HG03060 (cell line): ENCODE measurements around the gene HIVEP3.

Experiments
- ATAC-seq: cut with Tn5 transposase; IDR thresholded peaks from one replicate; pipeline ENCODE4 v1.9.1; 2021; ENCODE audit warnings: low read depth, moderate number of reproducible peaks; ENCODE audit not compliant: unreplicated experiment

The HIVEP3 gene

DNA sequence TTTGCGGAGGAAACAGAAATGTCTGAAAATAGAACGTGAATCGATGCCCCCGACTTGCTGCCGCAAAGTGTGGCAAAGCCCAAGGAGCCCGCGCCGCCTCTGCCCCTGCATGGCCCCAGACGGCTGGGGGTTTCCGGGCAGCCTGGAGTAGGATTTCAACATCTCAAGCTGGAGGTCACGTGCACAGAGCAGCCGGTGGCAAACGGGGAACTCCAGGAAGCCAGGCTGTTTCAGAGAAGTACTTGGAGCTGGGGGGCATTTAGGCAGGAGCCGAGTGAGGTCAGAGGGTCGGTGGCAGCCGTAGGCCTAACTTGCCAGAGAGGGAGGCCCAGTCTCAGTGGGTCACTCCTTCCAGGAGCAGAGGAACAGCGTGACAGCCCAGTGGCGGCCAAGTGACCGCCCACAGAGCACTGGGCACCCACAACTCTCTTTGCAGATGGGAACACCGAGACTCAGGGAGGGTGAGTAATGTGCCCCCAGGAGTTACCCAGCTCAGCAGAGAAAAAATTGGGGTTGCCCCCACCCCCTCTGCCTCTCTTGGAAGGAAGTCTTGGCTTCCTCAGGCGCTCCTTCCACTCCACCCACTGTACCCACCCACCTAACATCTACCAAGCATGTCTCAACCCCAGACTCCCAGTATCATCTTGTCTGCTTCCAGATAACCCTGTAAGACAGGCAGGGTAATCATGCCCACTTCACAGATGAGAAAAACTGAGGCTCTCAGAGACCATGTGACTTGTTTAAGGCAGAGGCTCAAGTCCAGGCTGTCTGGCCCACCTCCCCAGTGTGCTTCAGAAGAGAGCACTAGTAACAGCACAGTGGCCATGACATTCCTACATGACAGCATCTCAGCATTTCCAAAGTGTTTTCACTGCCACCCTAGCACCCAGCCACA, 179.4 kb downstream of the HIVEP3 start:
- no peak for ATAC-seq

DNA sequence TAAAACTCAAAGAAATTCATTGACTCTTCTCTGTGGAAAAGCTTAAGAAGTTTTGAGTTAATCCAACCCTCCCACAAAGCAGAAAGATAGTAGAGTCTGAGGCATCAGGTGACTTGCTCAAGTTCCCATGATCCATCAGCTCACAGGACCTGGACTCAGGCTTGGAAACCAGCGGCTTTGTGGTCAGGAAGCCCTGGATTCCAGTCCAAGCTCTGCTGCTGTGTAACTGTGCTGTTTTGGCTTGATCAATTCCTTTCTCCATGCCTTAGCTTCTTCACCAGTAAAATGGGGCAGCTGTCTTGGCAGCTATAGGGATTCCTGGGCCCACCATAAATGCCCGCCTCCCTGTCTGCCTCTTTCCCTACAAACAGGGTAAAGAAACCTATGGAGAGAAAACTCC, 180.2 kb downstream of the HIVEP3 start:
- no peak for ATAC-seq

DNA sequence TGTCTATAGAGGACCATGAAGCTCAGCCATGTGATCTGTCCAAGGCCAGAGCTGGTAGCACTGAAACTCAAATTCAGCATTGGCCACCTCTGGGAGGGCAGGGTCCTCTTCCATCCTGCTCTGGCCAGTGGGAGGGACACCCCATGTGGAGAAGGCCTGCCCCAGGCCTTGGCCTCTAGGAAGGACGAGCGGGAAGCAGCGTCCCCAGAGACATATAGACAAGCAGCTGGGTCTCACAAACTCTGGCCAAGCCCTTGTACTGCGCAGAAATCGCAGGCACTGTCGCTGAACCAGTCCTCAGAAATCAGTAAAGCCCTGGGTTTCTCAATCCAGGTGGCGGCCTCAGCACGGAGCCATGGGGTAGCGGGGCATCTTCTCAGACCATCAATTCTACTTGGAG, 180.7 kb downstream of the HIVEP3 start:
- no peak for ATAC-seq

DNA sequence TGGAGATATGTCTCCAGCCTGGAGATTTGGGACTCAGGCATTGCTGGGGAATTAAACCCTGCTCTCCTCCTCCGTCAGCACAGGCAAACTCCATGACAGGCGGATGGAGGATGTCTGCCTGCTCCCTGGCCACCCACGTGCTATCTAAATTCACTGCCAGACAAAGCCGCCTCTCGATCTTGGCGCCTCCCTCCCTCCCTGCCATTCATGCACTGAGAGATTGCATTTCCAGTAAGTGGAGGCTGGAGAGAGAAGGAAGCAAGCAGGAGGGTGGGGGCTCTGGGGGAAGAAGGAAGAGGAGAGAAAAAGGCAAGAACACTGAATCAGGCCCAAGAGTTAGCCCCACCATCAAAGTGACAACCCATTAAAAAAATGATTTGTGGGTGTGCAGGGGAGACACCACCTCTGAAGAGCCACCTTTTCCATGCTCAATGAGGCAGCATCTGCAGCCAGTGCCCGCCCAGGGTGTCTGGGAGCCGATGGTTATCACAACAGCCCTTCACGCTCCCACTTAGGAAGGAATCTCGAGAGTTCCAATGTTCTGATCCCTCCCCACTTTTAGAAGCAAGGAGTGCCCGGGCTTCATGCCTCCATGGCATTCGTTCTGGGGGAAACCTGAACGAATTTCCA, 183.0 kb downstream of the HIVEP3 start:
- no peak for ATAC-seq

DNA sequence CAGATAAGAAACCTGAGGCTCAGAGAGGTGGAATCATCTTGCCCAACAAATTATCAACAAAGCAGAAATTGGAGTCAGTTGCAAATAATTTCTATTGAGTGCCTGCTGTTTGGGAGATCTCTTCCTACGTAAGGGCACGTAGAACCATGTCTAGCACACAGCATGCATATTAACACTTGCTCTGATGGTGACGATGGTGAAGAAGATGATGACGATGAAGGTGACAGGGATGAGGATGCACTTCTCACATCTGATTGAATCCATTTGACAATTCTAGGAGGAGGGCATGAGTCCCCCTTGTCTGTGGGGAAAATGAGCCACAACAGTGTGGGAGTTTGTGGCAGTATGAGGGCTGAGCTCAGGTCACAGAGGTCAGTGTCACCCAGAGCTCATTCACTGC, 183.6 kb downstream of the HIVEP3 start:
- no peak for ATAC-seq

DNA sequence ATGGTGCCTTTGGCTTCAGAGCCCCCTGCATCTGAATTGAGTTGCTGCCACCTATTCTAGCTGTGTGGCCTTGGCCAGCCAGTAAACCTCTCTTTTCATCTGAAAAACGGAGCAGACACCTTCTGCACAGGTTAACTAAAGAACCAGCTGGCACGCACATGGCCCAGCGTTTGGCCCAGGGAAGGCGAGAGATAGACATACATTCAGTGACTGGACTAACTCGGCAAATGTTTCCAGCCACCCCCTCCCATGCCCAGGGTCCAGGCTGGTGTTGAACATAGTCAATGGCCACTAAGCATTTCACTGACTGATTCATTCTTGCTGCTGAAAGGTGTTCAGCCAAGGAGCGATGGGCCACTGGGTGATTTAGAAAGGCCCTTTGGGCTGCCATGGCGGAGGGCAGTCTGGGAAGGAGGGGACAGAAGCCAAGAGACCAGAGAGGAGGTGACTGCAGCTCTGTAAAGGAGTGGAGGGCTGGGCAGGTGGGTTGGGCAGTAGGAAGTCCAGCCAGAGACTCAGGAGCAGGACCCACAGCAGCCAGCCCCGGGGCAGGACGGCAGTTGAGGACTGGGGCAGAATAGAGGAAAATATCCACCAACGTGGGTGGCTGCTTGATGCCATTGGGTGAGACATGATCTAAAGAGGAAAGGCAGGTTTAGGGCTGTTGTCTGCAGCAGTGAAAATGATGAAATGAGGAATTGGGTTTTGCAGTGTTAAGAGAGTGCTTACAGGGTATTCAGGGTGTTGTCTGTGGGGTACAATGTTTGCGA, 184.3 kb downstream of the HIVEP3 start:
- no peak for ATAC-seq

DNA sequence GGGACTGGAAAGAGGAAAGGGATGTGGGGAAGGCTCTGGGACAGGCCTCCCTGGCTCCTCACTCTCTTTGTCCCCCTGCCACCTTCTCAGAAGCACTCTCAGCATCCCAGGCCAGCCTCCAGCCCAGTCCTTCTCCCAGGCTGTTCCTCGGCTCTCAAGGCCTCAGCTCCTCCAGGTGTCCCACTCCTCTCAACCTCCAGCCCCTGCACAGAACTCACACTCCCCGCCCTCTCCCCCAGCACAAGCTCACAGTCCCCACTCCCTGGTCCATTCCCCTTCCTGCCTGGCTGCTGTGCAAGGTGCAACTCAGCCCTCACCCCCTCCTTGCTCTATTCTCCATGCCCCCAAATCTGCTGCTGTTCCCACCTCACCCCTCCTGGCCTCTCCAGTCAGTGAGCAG, 185.0 kb downstream of the HIVEP3 start:
- no peak for ATAC-seq

DNA sequence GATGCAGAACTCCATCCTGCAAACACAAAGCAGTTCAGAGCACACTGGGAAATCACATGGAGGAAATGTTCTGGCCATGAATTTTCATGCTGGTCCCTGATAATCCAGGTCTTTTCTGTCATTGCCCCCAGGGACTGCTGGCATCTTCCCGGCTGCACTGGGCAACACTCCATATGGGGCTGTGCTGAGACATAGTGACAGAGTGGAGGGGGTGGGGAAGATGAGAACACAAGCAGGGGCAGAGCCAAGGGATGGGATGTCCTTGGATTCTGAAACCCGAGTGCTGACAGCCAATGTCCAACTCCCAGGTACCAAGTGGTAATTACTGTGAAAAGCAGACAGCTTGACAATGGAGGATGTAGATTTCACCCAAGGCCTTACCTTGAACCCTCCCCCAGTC, 185.7 kb downstream of the HIVEP3 start:
- ATAC-seq: no peak

DNA sequence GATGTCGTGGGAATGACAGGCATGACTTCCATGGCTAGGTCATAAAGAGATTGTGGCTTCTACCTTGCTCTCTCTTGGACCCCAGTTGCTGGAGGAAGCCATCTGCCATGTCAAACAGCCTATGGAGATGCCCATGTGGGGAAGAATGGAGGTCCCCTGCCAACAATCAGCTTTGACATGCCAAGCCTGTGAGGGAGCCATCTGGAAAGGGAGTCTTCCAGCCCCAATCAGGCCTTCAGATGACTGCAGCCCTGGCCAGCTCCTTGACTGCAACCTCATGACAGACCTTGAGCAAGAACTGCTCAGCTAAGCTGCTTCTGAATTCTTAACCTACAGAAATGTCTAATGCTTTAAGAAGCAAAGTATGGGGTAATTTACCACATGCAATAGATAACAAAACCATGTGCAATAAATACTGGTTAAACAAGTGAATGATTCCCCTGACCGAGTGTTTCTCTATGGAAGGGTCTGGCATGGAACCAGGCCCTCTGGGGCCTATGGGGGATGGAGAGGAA, 187.1 kb downstream of the HIVEP3 start:
- no peak for ATAC-seq

DNA sequence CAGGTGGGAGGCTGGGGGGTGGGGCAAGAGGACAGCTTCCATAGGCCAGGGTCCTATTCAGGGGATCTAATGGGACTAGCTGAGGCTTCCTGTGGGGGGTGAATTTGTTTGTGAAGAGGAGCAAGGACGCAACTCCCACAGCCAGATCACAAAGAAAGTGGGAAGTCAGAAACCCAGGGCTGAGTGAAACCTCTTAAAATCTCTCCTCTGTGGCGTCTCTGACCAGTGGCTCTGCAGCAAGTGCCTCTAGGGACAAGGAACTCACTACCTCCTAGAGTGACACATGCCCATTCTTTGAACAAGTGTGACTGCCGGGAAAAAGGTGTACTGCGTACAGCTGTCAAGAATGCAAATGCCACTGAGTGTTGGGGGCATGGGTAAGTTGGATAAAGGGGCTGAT, 187.9 kb downstream of the HIVEP3 start:
- ATAC-seq: no peak

DNA sequence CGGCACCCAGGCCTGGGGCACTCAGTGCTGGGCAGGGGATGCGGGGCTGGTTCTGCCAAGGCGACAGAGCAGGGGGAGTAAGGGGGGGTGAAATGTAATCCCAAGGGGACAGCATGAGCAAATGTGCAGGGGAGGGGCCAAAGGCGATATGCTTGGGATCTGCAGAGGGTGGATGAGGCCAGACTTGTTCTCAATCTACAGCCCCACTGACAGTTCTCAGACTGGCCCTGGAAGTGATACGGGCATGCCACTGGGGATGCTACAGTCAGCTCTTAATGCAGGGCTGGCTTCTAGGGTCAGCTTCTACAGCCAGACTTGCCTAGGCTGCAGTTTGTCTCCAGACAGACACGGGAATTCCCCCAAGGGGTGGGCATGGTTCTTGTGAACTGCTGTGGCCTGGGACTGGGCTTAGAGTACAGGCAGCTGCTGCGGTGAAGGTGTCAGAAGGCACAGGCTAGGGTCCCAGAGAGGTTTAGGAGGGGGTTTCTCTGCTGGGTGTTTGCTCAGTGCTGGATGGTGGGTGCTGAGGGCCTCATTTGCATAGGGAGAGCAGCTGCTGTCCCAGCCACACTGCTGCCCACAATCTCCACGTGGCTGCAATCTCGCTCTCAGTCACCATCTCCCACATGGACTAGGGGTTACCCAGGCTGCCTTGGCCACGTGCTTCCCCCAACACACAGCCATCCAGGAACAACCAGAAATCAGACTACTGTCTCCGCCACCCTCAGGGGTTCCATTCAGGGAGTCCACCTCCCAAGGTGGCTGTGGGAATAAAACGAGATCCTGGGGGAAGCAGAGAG, 190.1 kb downstream of the HIVEP3 start:
- ATAC-seq: peak; percentile 80

DNA sequence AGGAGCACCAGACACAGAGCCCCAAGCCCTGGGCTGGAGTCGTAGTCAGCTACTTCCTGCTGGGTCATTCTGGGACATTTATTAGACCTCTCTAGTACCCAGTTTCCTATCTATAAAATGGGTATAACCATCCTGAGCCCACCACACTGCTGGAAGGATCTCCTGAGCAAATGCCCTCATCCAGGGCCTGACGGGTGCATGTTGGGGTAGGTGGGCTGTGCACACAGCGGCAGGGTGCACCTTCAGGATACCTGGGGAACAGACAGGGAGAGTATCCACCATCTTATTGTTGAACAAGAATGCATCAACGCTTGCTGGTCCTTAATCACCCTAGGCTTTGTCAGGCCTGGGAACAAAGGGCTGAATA, 191.0 kb downstream of the HIVEP3 start:
- no peak for ATAC-seq

DNA sequence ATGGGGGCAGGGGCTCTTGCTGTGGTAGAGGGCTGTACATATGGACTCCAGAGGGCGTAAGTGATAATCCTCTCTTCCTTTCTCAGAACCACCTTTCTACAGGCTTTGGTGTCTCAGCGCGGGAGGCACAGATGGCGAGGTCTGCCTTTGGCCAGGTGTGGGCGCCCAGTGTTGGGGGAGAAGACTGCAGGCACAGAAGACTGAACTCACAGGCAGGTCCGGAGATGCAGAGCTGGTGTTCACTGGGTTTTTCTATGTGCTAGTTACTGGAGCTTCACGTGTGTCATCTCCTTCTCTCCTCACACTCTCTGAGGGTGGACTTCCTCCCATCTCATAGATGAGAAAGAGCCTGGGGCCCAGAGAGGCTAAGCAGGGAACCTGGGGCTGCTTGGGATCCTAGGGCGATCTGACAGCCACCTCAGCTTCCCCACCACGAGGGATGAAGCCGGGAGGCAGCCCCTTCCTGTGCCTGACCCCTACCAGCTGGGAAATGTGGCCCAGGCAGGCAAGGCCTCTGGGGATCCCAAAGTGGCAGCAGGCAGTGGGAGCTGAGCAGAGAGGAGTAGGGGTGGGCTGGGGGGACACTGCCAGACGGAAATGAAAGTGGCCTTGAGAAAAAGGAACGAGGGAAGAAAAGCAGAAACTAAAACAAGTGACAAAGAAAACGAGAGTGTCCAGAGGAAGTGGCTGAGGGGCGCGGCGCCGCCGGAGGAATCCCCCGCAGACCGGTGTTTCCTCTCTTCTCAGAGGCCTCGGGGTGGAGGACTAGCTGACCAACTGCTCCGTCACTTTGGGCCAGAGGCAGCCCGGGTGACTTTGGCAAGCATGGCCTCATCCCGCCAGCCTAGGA, 191.6 kb downstream of the HIVEP3 start:
- peak; percentile 27 for ATAC-seq

DNA sequence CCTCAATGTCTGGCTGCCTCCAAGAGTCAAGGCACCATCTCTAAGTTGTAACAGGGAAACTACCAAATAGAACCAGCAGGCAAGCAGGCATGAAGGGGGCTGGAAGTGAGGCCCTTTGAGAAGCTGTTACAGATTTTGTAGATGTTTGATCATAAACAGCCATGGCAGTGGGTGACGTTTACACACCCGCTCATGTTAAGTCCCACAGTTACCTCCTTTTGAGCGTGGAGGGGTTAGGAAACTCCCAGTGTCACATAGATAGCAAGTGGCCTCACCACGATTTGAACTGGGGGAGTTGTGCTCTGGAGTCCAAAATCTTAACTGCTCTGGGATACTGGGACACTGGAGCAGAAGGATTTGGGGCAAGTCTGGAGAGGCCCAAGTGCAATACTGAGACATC, 192.4 kb downstream of the HIVEP3 start:
- no peak for ATAC-seq

DNA sequence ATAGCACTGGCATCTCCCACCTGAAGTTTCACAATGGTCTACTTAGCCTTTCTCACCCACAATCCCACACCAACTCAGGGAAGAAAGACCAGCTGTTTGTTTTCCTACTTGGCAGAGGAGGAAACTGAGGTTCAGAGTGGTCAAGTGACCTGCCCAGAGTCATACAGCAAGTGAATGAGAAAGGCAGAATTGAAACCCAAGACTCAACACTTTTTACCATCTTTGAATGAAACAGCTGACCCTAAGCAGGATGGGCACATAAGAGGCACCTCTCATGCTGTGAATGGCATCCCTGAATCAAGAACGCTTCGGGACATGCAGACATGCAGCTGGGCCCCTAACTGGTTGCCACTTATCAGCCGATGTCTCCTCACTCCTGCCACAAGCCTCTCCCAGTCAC, 193.8 kb downstream of the HIVEP3 start:
- ATAC-seq: no peak

DNA sequence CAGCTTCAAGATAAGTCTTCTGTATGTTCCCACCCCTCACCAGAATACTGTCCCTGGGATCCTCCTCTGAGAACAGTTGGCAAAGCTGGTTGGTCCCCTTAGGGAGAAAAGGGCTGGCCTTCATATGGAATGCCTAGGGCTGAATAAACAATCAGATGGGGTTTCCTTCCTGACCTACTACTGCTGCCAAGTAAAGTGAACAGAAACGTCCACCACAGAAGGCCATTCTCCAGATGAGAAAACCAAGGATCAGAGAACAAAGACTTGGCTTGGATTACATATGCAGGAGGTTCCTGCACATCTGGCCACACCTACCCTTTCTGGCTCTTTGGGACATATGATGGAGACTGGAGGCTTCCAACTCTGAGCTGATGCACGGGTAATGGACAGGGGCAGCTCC, 194.5 kb downstream of the HIVEP3 start:
- no peak for ATAC-seq

DNA sequence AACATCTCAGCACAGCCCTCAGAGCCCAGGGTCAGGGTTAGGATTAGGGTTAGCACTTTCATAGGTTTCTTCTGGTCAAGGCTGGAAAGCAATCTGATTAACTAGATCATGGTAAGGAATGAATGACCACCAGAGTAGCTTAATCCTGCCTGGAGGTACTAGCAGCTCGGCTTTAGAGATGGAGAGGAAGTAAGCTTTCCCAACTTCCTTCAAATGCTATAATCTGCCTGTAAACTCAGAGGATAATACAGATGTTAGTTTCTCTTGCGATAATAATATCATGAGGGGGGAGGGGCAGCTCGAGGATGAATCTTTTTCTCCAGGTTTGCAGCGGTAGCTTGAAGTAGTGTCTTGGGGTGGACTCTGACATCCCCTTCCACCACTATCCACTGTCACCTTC, 194.9 kb downstream of the HIVEP3 start:
- ATAC-seq: no peak

DNA sequence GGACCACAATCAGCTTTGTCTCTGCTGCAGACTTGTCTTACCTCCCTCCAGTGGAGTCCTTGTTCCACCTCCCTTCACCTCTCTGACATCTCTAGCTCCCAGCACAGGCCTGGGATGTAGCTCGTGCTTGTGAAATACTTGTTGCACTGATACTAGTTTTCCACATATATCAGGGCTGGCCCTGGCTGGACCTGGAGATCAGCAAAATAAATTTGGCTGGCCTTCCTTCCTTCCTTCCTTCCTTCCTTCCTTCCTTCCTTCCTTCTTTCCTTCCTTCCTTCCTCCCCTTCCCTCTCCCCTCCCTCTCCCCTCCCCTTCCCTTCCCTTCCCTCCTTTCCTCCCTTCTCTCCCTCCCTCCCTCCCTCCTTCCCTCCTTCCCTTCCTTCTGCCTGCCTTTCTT, 196.5 kb downstream of the HIVEP3 start:
- ATAC-seq: no peak

DNA sequence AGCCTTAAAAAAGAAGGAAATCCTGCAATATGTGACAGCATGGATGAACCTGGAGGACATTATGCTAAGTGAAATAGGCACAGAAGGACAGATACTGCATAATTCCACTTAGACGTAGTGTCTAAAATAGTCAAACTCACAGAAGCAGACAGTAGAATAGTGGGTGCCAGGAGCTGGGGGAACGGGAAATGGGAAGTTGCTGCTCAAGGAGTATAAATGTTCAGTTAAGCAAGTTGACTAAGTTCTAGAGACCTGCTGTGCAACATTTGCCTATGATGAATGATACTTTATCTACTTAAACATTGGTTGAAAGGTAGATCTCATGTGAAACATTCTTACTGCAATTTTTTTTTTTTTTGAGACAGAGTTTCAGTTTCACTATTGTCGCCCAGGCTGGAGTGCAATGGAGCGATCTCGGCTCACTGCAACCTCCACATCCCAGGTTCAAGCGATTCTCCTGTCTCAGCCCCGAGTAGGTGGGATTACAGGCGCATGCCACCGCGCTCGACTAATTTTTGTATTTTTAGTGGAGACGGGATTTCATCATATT, 197.8 kb downstream of the HIVEP3 start:
- no peak for ATAC-seq
